Endothelial cell (in vitro differentiated cells): Measurements from ENCODE around the gene ECEL1. TPM values are rescaled to one million over a fixed set of nuclear protein-coding genes. Genes with fewer than 3 reads are reported as not detected.

Experiments used
- DNase-seq: peaks from one replicate; pipeline ENCODE4 v3.0.0; 2021; ENCODE audit warnings: low spot score
- H3K27ac Mint-ChIP-seq: one replicate; pipeline ENCODE4 v1.8.0; 2021; ENCODE audit warnings: mixed read lengths, inconsistent platforms; ENCODE audit not compliant: unreplicated experiment
- H3K27me3 Mint-ChIP-seq: one replicate; pipeline ENCODE4 v1.8.0; 2021; ENCODE audit warnings: mild to moderate bottlenecking, moderate library complexity, mixed read lengths, inconsistent platforms; ENCODE audit not compliant: unreplicated experiment
- H3K36me3 Mint-ChIP-seq: one replicate; pipeline ENCODE4 v1.8.0; 2021; ENCODE audit warnings: mild to moderate bottlenecking, low read depth, mixed read lengths, inconsistent platforms; ENCODE audit not compliant: unreplicated experiment
- H3K4me1 Mint-ChIP-seq: one replicate; pipeline ENCODE4 v1.8.0; 2021; ENCODE audit warnings: mild to moderate bottlenecking, mixed read lengths, inconsistent platforms; ENCODE audit not compliant: unreplicated experiment
- H3K4me3 Mint-ChIP-seq: one replicate; pipeline ENCODE4 v1.8.0; 2021; ENCODE audit warnings: mild to moderate bottlenecking, mixed read lengths, inconsistent platforms; ENCODE audit not compliant: unreplicated experiment
- H3K9me3 Mint-ChIP-seq: one replicate; pipeline ENCODE4 v1.8.0; 2021; ENCODE audit warnings: mixed read lengths, inconsistent platforms; ENCODE audit not compliant: unreplicated experiment
- CTCF ChIP-seq: fragments of 200-600 bp; sonication (generic); IDR thresholded peaks from one replicate; pipeline ENCODE4 v1.5.0; 2021; ENCODE audit warnings: antibody characterized with exemption; ENCODE audit not compliant: unreplicated experiment
- total RNA-seq: library from RNA; stranded (reverse); fragmentation: NEBNext Ultra II Directional; extraction: Animal tissue kit (Norgen Biotek cat#: 25700); gene quantifications from one replicate; pipeline ENCODE4 v1.2.1, GENCODE V29; 2021; ENCODE audit not compliant: unreplicated experiment

Gene ECEL1
- total RNA-seq, 1 donor from 2014 or later, result not detected

GRCh38 chr2:232463701-232464543, 23.7 kb downstream of the ECEL1 start:
- no peaks in the 10 kb centered on the region for H3K9me3 Mint-ChIP-seq
- TF ChIP-seq CTCF, result no peak
- no peaks in the 10 kb centered on the region for H3K36me3 Mint-ChIP-seq
- no peak overlapping the region for H3K27ac Mint-ChIP-seq
- no peak overlapping the region for H3K4me3 Mint-ChIP-seq
- H3K27me3 Mint-ChIP-seq, result no peaks in the 10 kb centered on the region
- H3K4me1 Mint-ChIP-seq, result no peaks in the 10 kb centered on the region
- no peak for DNase-seq

GRCh38 chr2:232460171-232460570, 27.5 kb downstream of the ECEL1 start:
- Mint-ChIP-seq H3K9me3 (no peaks in the 10 kb centered on the region), H3K36me3 (no peaks in the 10 kb centered on the region), H3K4me1 (no peaks in the 10 kb centered on the region), H3K27ac (no peak overlapping the region), H3K27me3 (peaks cover 2% of the 10 kb centered on the region), H3K4me3 (no peak overlapping the region)
- no peak for TF ChIP-seq CTCF
- DNase-seq, result no peak

- no peaks in the 10 kb centered on the region for H3K9me3 Mint-ChIP-seq
- no peak for TF ChIP-seq CTCF
- no peak overlapping the region for H3K4me3 Mint-ChIP-seq
- no peak overlapping the region for H3K27ac Mint-ChIP-seq
- DNase-seq, result no peak
- H3K36me3 Mint-ChIP-seq, result no peaks in the 10 kb centered on the region
- H3K27me3 Mint-ChIP-seq, result peaks cover 2% of the 10 kb centered on the region
- H3K4me1 Mint-ChIP-seq, result no peaks in the 10 kb centered on the region
Measured at GRCh38 chr2:232459419-232460035, 28.1 kb downstream of the ECEL1 start.

GRCh38 chr2:232458661-232459418, 28.8 kb downstream of the ECEL1 start:
- Mint-ChIP-seq H3K9me3 (no peaks in the 10 kb centered on the region), H3K36me3 (no peaks in the 10 kb centered on the region), H3K4me3 (no peak overlapping the region), H3K4me1 (no peaks in the 10 kb centered on the region), H3K27ac (no peak overlapping the region), H3K27me3 (peaks cover 2% of the 10 kb centered on the region)
- TF ChIP-seq CTCF, result no peak
- no peak for DNase-seq
